ENCODE data around the gene TXNRD2. TPM values are rescaled to one million over a fixed set of nuclear protein-coding genes. Genes with fewer than 3 reads are reported as not detected.

Gene TXNRD2
- total RNA-seq, 1 donor from 2014 or later, result 12.2 TPM

Other genes with a start within 250 kb of the TXNRD2 start
- gene SEPTIN5, start 227.3 kb downstream of the TXNRD2 start, total RNA-seq, result 33.7 TPM
- 2.0 TPM for gene GP1BB, start 218.3 kb downstream of the TXNRD2 start, total RNA-seq
- 4.8 TPM for gene TBX1, start 181.0 kb downstream of the TXNRD2 start, total RNA-seq
- 2.1 TPM for gene GNB1L, start 86.9 kb downstream of the TXNRD2 start, total RNA-seq
- 14.7 TPM for gene RTL10, start 86.9 kb downstream of the TXNRD2 start, total RNA-seq
- gene COMT, start within 50 bp of the TXNRD2 start, total RNA-seq, result 55.2 TPM
- gene ARVCF, start 75.0 kb upstream of the TXNRD2 start, total RNA-seq, result 15.1 TPM
- 15.5 TPM for gene TANGO2, start 79.3 kb upstream of the TXNRD2 start, total RNA-seq
- 25.7 TPM for gene DGCR8, start 138.4 kb upstream of the TXNRD2 start, total RNA-seq
- 75.1 TPM for gene RANBP1, start 174.3 kb upstream of the TXNRD2 start, total RNA-seq
- gene TRMT2A, start 175.4 kb upstream of the TXNRD2 start, total RNA-seq, result 27.0 TPM
- 8.4 TPM for gene ZDHHC8, start 190.0 kb upstream of the TXNRD2 start, total RNA-seq
- gene CCDC188, start 209.2 kb upstream of the TXNRD2 start, total RNA-seq, result 1.2 TPM

Measured in skin of body (tissue), 1 donor.